ENCODE measurements around the gene NUMBL. TPM values are rescaled to one million over a fixed set of nuclear protein-coding genes. Genes with fewer than 3 reads are reported as not detected.

NUMBL gene
- total RNA-seq, 1 experiment from 2014 or later = 38.4 TPM

GRCh38 chr19:40687525-40688016 is 2.9 kb downstream of the NUMBL start:
- H3K4me1 ChIP-seq (ENCODE audit: insufficient read depth, low read length, poor library complexity, severe bottlenecking) = peaks cover 17% of the 10 kb centered on the region
- H3K27ac ChIP-seq (ENCODE audit: low read depth, low read length, poor library complexity, severe bottlenecking) = no peak overlapping the region
- intact Hi-C loops (cut with micrococcal nuclease; ENCODE audit: unreplicated experiment) = no loop called here
- CTCF ChIA-PET = no interaction called here
- DNase-seq (ENCODE audit: low spot score) = no peak
- no TSS peak for BruUV-seq (replicated peaks)
- TF ChIP-seq CTCF (conservative IDR thresholded peaks at IDR 0.05; ENCODE audit: low read depth, low read length) (no peak), EZH2 (IDR thresholded peaks at IDR 0.05; ENCODE audit: borderline replicate concordance, low read depth, low read length, poor library complexity, severe bottlenecking) (no peak)
- POLR2A ChIA-PET (ENCODE audit: low non-redundant PET) = interaction anchor here (0.5 kb wide), 1 partner anchor 82 kb away, joined by 3 read pairs; no protein-coding TSS in a partner anchor
- no peaks in the 10 kb centered on the region for H3K27me3 ChIP-seq (replicated peaks; ENCODE audit: insufficient read depth, low read depth, low read length, poor library complexity)
- H3K9me3 ChIP-seq (ENCODE audit: low read depth, low read length, poor library complexity, severe bottlenecking) = no peaks in the 10 kb centered on the region
- H3K36me3 ChIP-seq (ENCODE audit: insufficient read depth, low read length, poor library complexity, severe bottlenecking) = peaks cover 7% of the 10 kb centered on the region
- no peak overlapping the region for H3K4me3 ChIP-seq (ENCODE audit: low read depth, low read length, poor library complexity, severe bottlenecking)

- CTCF ChIA-PET = no interaction called here
These were observed 3.4 kb downstream of the NUMBL start for GRCh38 chr19:40686882-40687524.

GRCh38 chr19:40685563-40685962 is 4.9 kb downstream of the NUMBL start:
- ChIA-PET POLR2A (ENCODE audit: low non-redundant PET) (no interaction called here), CTCF (no interaction called here)
- H3K4me3 ChIP-seq (ENCODE audit: low read depth, low read length, poor library complexity, severe bottlenecking) = no peak overlapping the region
- H3K4me1 ChIP-seq (ENCODE audit: insufficient read depth, low read length, poor library complexity, severe bottlenecking) = peaks cover 7% of the 10 kb centered on the region
- H3K36me3 ChIP-seq (ENCODE audit: insufficient read depth, low read length, poor library complexity, severe bottlenecking) = peaks cover 20% of the 10 kb centered on the region
- H3K27me3 ChIP-seq (replicated peaks; ENCODE audit: insufficient read depth, low read depth, low read length, poor library complexity) = no peaks in the 10 kb centered on the region
- DNase-seq (ENCODE audit: low spot score) = no peak
- no peak overlapping the region for H3K27ac ChIP-seq (ENCODE audit: low read depth, low read length, poor library complexity, severe bottlenecking)
- H3K9me3 ChIP-seq (ENCODE audit: low read depth, low read length, poor library complexity, severe bottlenecking) = no peaks in the 10 kb centered on the region
- intact Hi-C loops (cut with micrococcal nuclease; ENCODE audit: unreplicated experiment) = no loop called here
- BruUV-seq (replicated peaks) = no TSS peak
- TF ChIP-seq EZH2 (IDR thresholded peaks at IDR 0.05; ENCODE audit: borderline replicate concordance, low read depth, low read length, poor library complexity, severe bottlenecking) (no peak), CTCF (conservative IDR thresholded peaks at IDR 0.05; ENCODE audit: low read depth, low read length) (no peak)

More at GRCh38 chr19:40686882-40687524, 3.4 kb downstream of the NUMBL start:
- POLR2A ChIA-PET (ENCODE audit: low non-redundant PET) = interaction anchor here (0.5 kb wide), 1 partner anchor 81 kb away, joined by 3 read pairs; no protein-coding TSS in a partner anchor
- Histone ChIP-seq H3K36me3 (ENCODE audit: insufficient read depth, low read length, poor library complexity, severe bottlenecking) (peaks cover 11% of the 10 kb centered on the region), H3K4me1 (ENCODE audit: insufficient read depth, low read length, poor library complexity, severe bottlenecking) (peaks cover 17% of the 10 kb centered on the region), H3K9me3 (ENCODE audit: low read depth, low read length, poor library complexity, severe bottlenecking) (no peaks in the 10 kb centered on the region), H3K27ac (ENCODE audit: low read depth, low read length, poor library complexity, severe bottlenecking) (no peak overlapping the region), H3K4me3 (ENCODE audit: low read depth, low read length, poor library complexity, severe bottlenecking) (no peak overlapping the region), H3K27me3 (replicated peaks; ENCODE audit: insufficient read depth, low read depth, low read length, poor library complexity) (no peaks in the 10 kb centered on the region)
- TF ChIP-seq CTCF (conservative IDR thresholded peaks at IDR 0.05; ENCODE audit: low read depth, low read length) (no peak), EZH2 (IDR thresholded peaks at IDR 0.05; ENCODE audit: borderline replicate concordance, low read depth, low read length, poor library complexity, severe bottlenecking) (no peak)
- intact Hi-C loops (cut with micrococcal nuclease; ENCODE audit: unreplicated experiment) = no loop called here
- no peak for DNase-seq (ENCODE audit: low spot score)
- BruUV-seq (replicated peaks) = no TSS peak
